Aorta (tissue), 5 donors: Measurements from ENCODE around the gene KRTAP10-9. TPM values are rescaled to one million over a fixed set of nuclear protein-coding genes. Genes with fewer than 3 reads are reported as not detected.
"Not testable (repeated sequence)": the region's sequence is repeated elsewhere in the genome, so short reads cannot be mapped to it uniquely, and the experiment has no call there.

ENCODE experiments used
- ATAC-seq: fragments of 200-7000 bp; cut with Tn5 transposase; one replicate; pipeline ENCODE4 v1.9.1; 2022; ENCODE audit warnings: moderate library complexity; ENCODE audit not compliant: low FRiP score
- DNase-seq, 2 donors: peaks; one replicate each; pipeline ENCODE4 v3.0.0-alpha.2; 2020
- H3K27ac ChIP-seq, 2 donors: one replicate each; pipeline ENCODE4 v1.5.1; 2013; ENCODE audit warnings: low read length in 2 of 2, mild to moderate bottlenecking in 2 of 2, moderate library complexity in 2 of 2, control low read depth in 1 of 2, inconsistent platforms in 1 of 2, low read depth in 1 of 2
- H3K27me3 ChIP-seq, 2 donors: one replicate each; pipeline ENCODE4 v1.6.1; 2013; ENCODE audit warnings: control low read depth in 1 of 2, low read length in 1 of 2, mild to moderate bottlenecking in 1 of 2, moderate library complexity in 1 of 2; ENCODE audit not compliant: insufficient read depth in 2 of 2, control insufficient read depth in 1 of 2
- H3K36me3 ChIP-seq, 2 donors: one replicate each; pipeline ENCODE4 v1.6.1; 2013; ENCODE audit warnings: control low read depth in 1 of 2, low read length in 1 of 2, mild to moderate bottlenecking in 1 of 2; ENCODE audit not compliant: insufficient read depth in 2 of 2, control insufficient read depth in 1 of 2
- H3K4me1 ChIP-seq, 2 donors: one replicate each; pipeline ENCODE4 v1.6.1; 2013; ENCODE audit warnings: low read length in 2 of 2, control low read depth in 1 of 2, mild to moderate bottlenecking in 1 of 2, moderate library complexity in 1 of 2; ENCODE audit not compliant: insufficient read depth in 2 of 2, control insufficient read depth in 1 of 2
- H3K4me3 ChIP-seq, 2 donors: one replicate each; pipeline ENCODE4 v1.5.1; 2013; ENCODE audit warnings: low read length in 2 of 2, control low read depth in 1 of 2, mild to moderate bottlenecking in 1 of 2
- H3K9me3 ChIP-seq: one replicate; pipeline ENCODE4 v1.6.1; 2013; ENCODE audit warnings: mild to moderate bottlenecking, low read length; ENCODE audit not compliant: control insufficient read depth
- WGBS, 2 donors: extraction: QIAGEN DNeasy Blood & Tissue Kit; methylation state at CpG; one replicate each; pipeline ENCODE4 v1.1.7; 2013; 5-methylcytosine and 5-hydroxymethylcytosine counted together
- intact Hi-C, 2 donors: fragments of 100-400 bp; cut with DNase I; formaldehyde crosslinking; loops; one replicate each; pipeline versions ENCODE4 v1.14.2 to v1.15.0; 2022
- polyA plus RNA-seq, 2 donors: library from polyadenylated mRNA; stranded (reverse); fragments of 200-250 nt; gene quantifications; one replicate each; pipeline ENCODE4 v1.2.3, GENCODE V29; 2013
- total RNA-seq, 2 donors: library from RNA; stranded (reverse); fragmentation: NEBNext Ultra II Directional; extraction: Animal tissue kit (Norgen Biotek cat#: 25700); gene quantifications; one replicate each; pipeline ENCODE4 v1.2.1, GENCODE V29; 2021
- donor health status: healthy with polysubstance abuse.
- donor health status: Bipolar disorder and iron deficiency.
- donor health status: DM: no; HTN: no; CAD: no.
- donor health status: DM: no; HTN: no; CAD: no.
- donor health status: DM: yes; HTN: yes; CAD: no.

KRTAP10-9 gene
- total and polyA plus RNA-seq, 4 donors, result not detected

GRCh38 chr21:44617071-44617501 lies 9.8 kb upstream of the KRTAP10-9 start:
- H3K27ac ChIP-seq, result no peak overlapping the region
- intact Hi-C loops, result no loop called here
- H3K4me3 ChIP-seq, result no peak overlapping the region
- no peaks in the 10 kb centered on the region for H3K9me3 ChIP-seq
- DNase-seq (no peak), ATAC-seq (no peak)
- H3K27me3 ChIP-seq, result no peaks in the 10 kb centered on the region
- H3K4me1 ChIP-seq, result no peaks in the 10 kb centered on the region
- H3K36me3 ChIP-seq, result no peaks in the 10 kb centered on the region
- 68 to 70% methylated on average over 8 of the region's 8 CpGs for WGBS, 2 donors

GRCh38 chr21:44618504-44618903 lies 8.4 kb upstream of the KRTAP10-9 start:
- Histone ChIP-seq H3K9me3 (peaks cover 3% of the 10 kb centered on the region), H3K27ac (no peak overlapping the region), H3K36me3 (no peaks in the 10 kb centered on the region), H3K4me1 (no peaks in the 10 kb centered on the region), H3K27me3 (no peaks in the 10 kb centered on the region), H3K4me3 (no peak overlapping the region)
- intact Hi-C loops, result no loop called here
- WGBS, 2 donors, result 37 to 40% methylated on average over 4 of the region's 4 CpGs
- DNase-seq (peak in 1 of 2 donors; percentile 83), ATAC-seq (no peak)

GRCh38 chr21:44618909-44619308 lies 8.0 kb upstream of the KRTAP10-9 start:
- intact Hi-C loops, result no loop called here
- H3K9me3 ChIP-seq, result peaks cover 3% of the 10 kb centered on the region

GRCh38 chr21:44619886-44620285 lies 7.0 kb upstream of the KRTAP10-9 start:
- no peaks in the 10 kb centered on the region for H3K4me1 ChIP-seq
- ATAC-seq (no peak), DNase-seq (no peak)
- H3K36me3 ChIP-seq, result no peaks in the 10 kb centered on the region
- intact Hi-C loops, result no loop called here
- H3K9me3 ChIP-seq, result peaks cover 3% of the 10 kb centered on the region
- 86 to 90% methylated on average over 6 of the region's 6 CpGs for WGBS, 2 donors
- H3K27ac ChIP-seq, result no peak overlapping the region
- H3K27me3 ChIP-seq, result no peaks in the 10 kb centered on the region
- H3K4me3 ChIP-seq, result no peak overlapping the region

More at GRCh38 chr21:44618909-44619308, 8.0 kb upstream of the KRTAP10-9 start:
- WGBS, 2 donors, result 77 to 83% methylated on average over 3 of the region's 3 CpGs
- H3K4me1 ChIP-seq, result no peaks in the 10 kb centered on the region
- no peaks in the 10 kb centered on the region for H3K36me3 ChIP-seq
- no peak overlapping the region for H3K27ac ChIP-seq
- H3K27me3 ChIP-seq, result no peaks in the 10 kb centered on the region
- ATAC-seq (no peak), DNase-seq (no peak)
- H3K4me3 ChIP-seq, result no peak overlapping the region

GRCh38 chr21:44623575-44623974 lies 3.3 kb upstream of the KRTAP10-9 start:
- Histone ChIP-seq H3K4me1 (no peaks in the 10 kb centered on the region), H3K4me3 (no peak overlapping the region), H3K9me3 (peaks cover 3% of the 10 kb centered on the region), H3K27ac (no peak overlapping the region), H3K36me3 (no peaks in the 10 kb centered on the region), H3K27me3 (no peaks in the 10 kb centered on the region)
- intact Hi-C loops, result no loop called here
- ATAC-seq (no peak), DNase-seq (no peak)

- Histone ChIP-seq H3K4me1 (no peaks in the 10 kb centered on the region), H3K36me3 (no peaks in the 10 kb centered on the region), H3K27ac (no peak overlapping the region), H3K27me3 (no peaks in the 10 kb centered on the region), H3K4me3 (no peak overlapping the region), H3K9me3 (peaks cover 3% of the 10 kb centered on the region)
- no peak for ATAC-seq
- 58 to 65% methylated on average over 7 of the region's 7 CpGs for WGBS, 2 donors
- intact Hi-C loops, result no loop called here
- no peak for DNase-seq
Observed at GRCh38 chr21:44625756-44626155, 1.1 kb upstream of the KRTAP10-9 start.

GRCh38 chr21:44626262-44626661 lies 631 bp upstream of the KRTAP10-9 start:
- 79 to 85% methylated on average over 10 of the region's 10 CpGs for WGBS, 2 donors
- intact Hi-C loops, result no loop called here
- Histone ChIP-seq H3K27ac (no peak overlapping the region), H3K9me3 (peaks cover 3% of the 10 kb centered on the region), H3K4me3 (no peak overlapping the region), H3K36me3 (no peaks in the 10 kb centered on the region), H3K4me1 (no peaks in the 10 kb centered on the region), H3K27me3 (no peaks in the 10 kb centered on the region)
- no peak for ATAC-seq
- no peak for DNase-seq

GRCh38 chr21:44627181-44627822 lies 409 bp downstream of the KRTAP10-9 start:
- intact Hi-C loops, ATAC-seq, H3K36me3 ChIP-seq, DNase-seq, H3K27ac ChIP-seq, H3K9me3 ChIP-seq, H3K27me3 ChIP-seq, H3K4me3 ChIP-seq, H3K4me1 ChIP-seq: not testable (repeated sequence)
- WGBS, 2 donors, result 67 to 83% methylated on average over 12 to 20 of the region's 20 CpGs

- ATAC-seq, H3K27me3 ChIP-seq, H3K9me3 ChIP-seq, H3K36me3 ChIP-seq, intact Hi-C loops, DNase-seq, H3K27ac ChIP-seq, H3K4me3 ChIP-seq, H3K4me1 ChIP-seq: not testable (repeated sequence)
- WGBS, 2 donors, result 39 to 49% methylated on average over 11 to 15 of the region's 15 CpGs
Observed at GRCh38 chr21:44627831-44628233, 939 bp downstream of the KRTAP10-9 start.
